ENCODE data around the gene ALPK3. TPM values are rescaled to one million over a fixed set of nuclear protein-coding genes. Genes with fewer than 3 reads are reported as not detected.

ALPK3 gene
- total and polyA plus RNA-seq, 2 donors (not counting 3 experiments of a cell fraction or from before 2014, with no cell fraction given): 18.4 to 36.2 TPM

- Histone ChIP-seq H3K27me3 (ENCODE audit: control insufficient read depth in 2 of 2, insufficient read depth in 2 of 2, low read length in 2 of 2) (no peaks in the 10 kb centered on the region), H3K4me3 (replicated peaks in 1 of 3; ENCODE audit: insufficient read depth in 1 of 3, low read depth in 1 of 3, low read length in 3 of 3) (no peak overlapping the region), H3K9me3 (replicated peaks; ENCODE audit: control insufficient read depth, insufficient read depth, low read length) (no peaks in the 10 kb centered on the region), H3K9me1 (replicated peaks; ENCODE audit: control insufficient read depth, extremely low read depth, insufficient read depth, low read length) (no peaks in the 10 kb centered on the region), H3K4me2 (ENCODE audit: insufficient read depth, low read length) (no peak overlapping the region), H3K36me3 (ENCODE audit: control insufficient read depth in 2 of 2, extremely low read depth in 1 of 2, insufficient read depth in 2 of 2, low read length in 2 of 2) (peaks cover 0 to 28% of the 10 kb centered on the region in 2 experiments), H3K9ac (replicated peaks; ENCODE audit: extremely low read depth, insufficient read depth, low read length) (no peak overlapping the region), H3K4me1 (ENCODE audit: control insufficient read depth, extremely low read depth, insufficient read depth, low read length) (no peaks in the 10 kb centered on the region), H3K79me2 (ENCODE audit: control insufficient read depth, insufficient read depth, low read length) (no peaks in the 10 kb centered on the region), H4K20me1 (replicated peaks; ENCODE audit: control insufficient read depth, extremely low read depth, insufficient read depth, low read length) (no peaks in the 10 kb centered on the region), H2AFZ (ENCODE audit: low read depth, low read length) (no peak overlapping the region), H3K27ac (ENCODE audit: insufficient read depth, low read depth, low read length) (no peak overlapping the region)
- CTCF ChIA-PET: no interaction called here
- DNase-seq (ENCODE audit: low read depth, low spot score) (no peak), FAIRE-seq (no peak)
- intact Hi-C loops (cut with micrococcal nuclease): no loop called here
- TF ChIP-seq JUN (IDR thresholded peaks at IDR 0.05; ENCODE audit: borderline replicate concordance, insufficient read depth, insufficient read length, low read depth) (no peak), POLR2AphosphoS5 (IDR thresholded peaks at IDR 0.05; ENCODE audit: insufficient read depth, low read depth, low read length) (no peak), POLR2A (IDR thresholded peaks at IDR 0.05; ENCODE audit: low read depth, low read length) (no peak), GATA2 (IDR thresholded peaks at IDR 0.05; ENCODE audit: insufficient read depth, insufficient read length, low read depth, low read length) (no peak), EZH2 (IDR thresholded peaks at IDR 0.05; ENCODE audit: borderline replicate concordance, low read depth, low read length, severe bottlenecking) (no peak), CTCF (IDR thresholded peaks at IDR 0.05; ENCODE audit: extremely low read depth in 1 of 2, insufficient read depth in 1 of 2, low read depth in 1 of 2, low read length in 2 of 2) (no peak), FOS (IDR thresholded peaks at IDR 0.05; ENCODE audit: borderline replicate concordance, insufficient read depth, low read length) (no peak), MAX (IDR thresholded peaks at IDR 0.05; ENCODE audit: insufficient read depth, insufficient read length) (no peak), MYC (IDR thresholded peaks at IDR 0.05; ENCODE audit: low read depth, low read length) (no peak)
- no TSS peak for BruUV-seq (replicated peaks)
- POLR2A ChIA-PET: no interaction called here
- dilution Hi-C loops (cut with MboI; ENCODE audit: extremely low pct_ligation_motif_present, low sequenced_read_pairs): no loop called here
Measured at GRCh38 chr15:84868037-84868880, 51.1 kb downstream of the ALPK3 start.

All from endothelial cell of umbilical vein (primary cell).